Endothelial cell of umbilical vein (primary cell): ENCODE results near the gene MYO7B. TPM values are rescaled to one million over a fixed set of nuclear protein-coding genes. Genes with fewer than 3 reads are reported as not detected.

Source experiments
- BruUV-seq: library from RNA; stranded (reverse); fragments of 400-500 nt; replicated peaks from 2 replicates; lab custom pipeline; 2021; lab: Mats Ljungman, UMichigan
- CTCF ChIA-PET: fragments of 300-600, 350-600 bp; sonication (Branson Sonifier 250); formaldehyde crosslinking; loops from one replicate; lab custom pipeline; 2021; ENCODE audit warnings: antibody characterized with exemption, inconsistent platforms; lab: Charles Lee
- POLR2A ChIA-PET: fragments of 300-600, 350-600 bp; sonication (Branson Sonifier 250); formaldehyde crosslinking; loops from one replicate; lab custom pipeline; 2021; ENCODE audit warnings: antibody characterized with exemption, inconsistent platforms; lab: Charles Lee
- DNase-seq: peaks from one replicate; pipeline ENCODE4 v3.0.0-alpha.2; 2011; ENCODE audit warnings: low read depth, low spot score
- FAIRE-seq: peaks from 2 replicates; lab custom pipeline; 2011; peaks lifted over from hg19 to GRCh38; lab: Jason Lieb, UNC
- H2AFZ ChIP-seq: 2 replicates; pipeline ENCODE4 v1.6.0; 2012; ENCODE audit warnings: low read depth, low read length, control low read depth, inconsistent platforms
- H3K27ac ChIP-seq: 2 replicates; pipeline ENCODE4 v1.5.1; 2011; ENCODE audit warnings: low read depth, mild to moderate bottlenecking, control low read depth, low read length, moderate library complexity; ENCODE audit not compliant: insufficient read depth
- H3K27me3 ChIP-seq, 2 experiments: 2 replicates each; pipeline versions ENCODE4 v1.6.0 to v1.6.1; 2011; ENCODE audit warnings: low read length in 2 of 2, mixed read lengths in 1 of 2; ENCODE audit not compliant: control insufficient read depth in 2 of 2, insufficient read depth in 2 of 2
- H3K36me3 ChIP-seq, 2 experiments: 2 replicates in 1 of 2; 3 replicates in 1 of 2; pipeline ENCODE4 v1.5.1; 2011; ENCODE audit warnings: low read length in 2 of 2, mild to moderate bottlenecking in 1 of 2, moderate library complexity in 1 of 2; ENCODE audit not compliant: control insufficient read depth in 2 of 2, insufficient read depth in 2 of 2; ENCODE audit errors: extremely low read depth in 1 of 2
- H3K4me1 ChIP-seq: 3 replicates; pipeline ENCODE4 v1.5.1; 2011; ENCODE audit warnings: mild to moderate bottlenecking, low read length; ENCODE audit not compliant: control insufficient read depth, insufficient read depth; ENCODE audit errors: extremely low read depth
- H3K4me2 ChIP-seq: 2 replicates; pipeline ENCODE4 v1.6.1; 2011; ENCODE audit warnings: low read length, control low read depth, mixed read lengths; ENCODE audit not compliant: insufficient read depth
- H3K4me3 ChIP-seq, 3 experiments: fragments of 200-600 bp in 1 of 3; sonication (generic), shearing (Covaris generic) in 1 of 3; replicated peaks in 1 of 3; 2 replicates each; pipeline ENCODE4 v1.5.1; 2011 to 2016; ENCODE audit warnings: control low read depth in 3 of 3, low read length in 3 of 3, mild to moderate bottlenecking in 2 of 3, inconsistent platforms in 1 of 3, low read depth in 1 of 3, moderate library complexity in 1 of 3; ENCODE audit not compliant: insufficient read depth in 1 of 3
- H3K79me2 ChIP-seq: 2 replicates; pipeline ENCODE4 v1.6.0; 2012; ENCODE audit warnings: low read length, inconsistent platforms; ENCODE audit not compliant: control insufficient read depth, insufficient read depth
- H3K9ac ChIP-seq: replicated peaks from 2 replicates; pipeline ENCODE3; 2011; ENCODE audit warnings: low read length, control low read depth; ENCODE audit not compliant: insufficient read depth; ENCODE audit errors: extremely low read depth
- H3K9me1 ChIP-seq: replicated peaks from 3 replicates; pipeline ENCODE4 v1.6.0; 2011; ENCODE audit warnings: mild to moderate bottlenecking, low read length; ENCODE audit not compliant: control insufficient read depth, insufficient read depth; ENCODE audit errors: extremely low read depth
- H3K9me3 ChIP-seq: replicated peaks from 2 replicates; pipeline ENCODE4 v1.5.1; 2012; ENCODE audit warnings: low read length, inconsistent platforms; ENCODE audit not compliant: control insufficient read depth, insufficient read depth
- H4K20me1 ChIP-seq: replicated peaks from 2 replicates; pipeline ENCODE3; 2011; ENCODE audit warnings: mild to moderate bottlenecking, low read length; ENCODE audit not compliant: control insufficient read depth, insufficient read depth; ENCODE audit errors: extremely low read depth
- EZH2 ChIP-seq: IDR thresholded peaks from 2 replicates; pipeline ENCODE4 v1.6.1; 2012; ENCODE audit warnings: borderline replicate concordance, low read depth, mild to moderate bottlenecking, moderate library complexity, low read length, inconsistent platforms; ENCODE audit not compliant: severe bottlenecking
- FOS ChIP-seq: IDR thresholded peaks from 2 replicates; pipeline ENCODE4 v1.6.1; 2011; ENCODE audit warnings: mild to moderate bottlenecking, low read length, moderate library complexity, borderline replicate concordance; ENCODE audit not compliant: insufficient read depth
- GATA2 ChIP-seq: IDR thresholded peaks from 2 replicates; pipeline ENCODE4 v1.7.0; 2011; ENCODE audit warnings: low read depth, mild to moderate bottlenecking, moderate library complexity, mixed read lengths, low read length; ENCODE audit not compliant: insufficient read length, insufficient read depth
- JUN ChIP-seq: IDR thresholded peaks from 2 replicates; pipeline ENCODE4 v1.6.1; 2011; ENCODE audit warnings: borderline replicate concordance, low read depth; ENCODE audit not compliant: insufficient read length, insufficient read depth
- MYC ChIP-seq: IDR thresholded peaks from one replicate; pipeline ENCODE4 v1.6.1; 2011; ENCODE audit warnings: mild to moderate bottlenecking, low read depth, low read length
- POLR2A ChIP-seq: IDR thresholded peaks from 2 replicates; pipeline ENCODE4 v1.6.1; 2012; ENCODE audit warnings: low read depth, mild to moderate bottlenecking, control low read depth, low read length
- POLR2AphosphoS5 ChIP-seq: IDR thresholded peaks from 2 replicates; pipeline ENCODE4 v1.6.1; 2012; ENCODE audit warnings: low read depth, mild to moderate bottlenecking, control low read depth, low read length, moderate library complexity; ENCODE audit not compliant: insufficient read depth
- dilution Hi-C: fragments of 300-500 bp; cut with MboI; formaldehyde crosslinking; loops from one replicate; pipeline ENCODE4 v1.15.0; 2019; ENCODE audit warnings: low sequenced_read_pairs; ENCODE audit not compliant: extremely low pct_ligation_motif_present
- intact Hi-C: fragments of 100-400 bp; cut with micrococcal nuclease; formaldehyde crosslinking; loops from one replicate; pipeline ENCODE4 v1.10.0; 2022
- polyA plus RNA-seq, 4 experiments: library from polyadenylated mRNA; depleted of rRNA in 3 of 4; stranded (reverse) in 3 of 4; unstranded in 1 of 4; fragments of >200 nt; gene quantifications; 2 replicates each; pipeline versions ENCODE4 v1.2.1 to v1.2.3, GENCODE V29; 2011 to 2012; ENCODE audit warnings: missing spikeins in 1 of 4
- total RNA-seq: library from RNA; stranded (reverse); gene quantifications from 2 replicates; pipeline ENCODE4 v1.2.3, GENCODE V29; 2021
- TF ChIP-seq, protein P1 (sequence below), 2 donors: IDR thresholded peaks; 1 replicate in 1 of 2; 2 replicates in 1 of 2; pipeline ENCODE4 v1.5.1; 2011; ENCODE audit warnings: low read length in 2 of 2, mild to moderate bottlenecking in 2 of 2, moderate library complexity in 2 of 2, control low read depth in 1 of 2, inconsistent platforms in 1 of 2, low read depth in 1 of 2; ENCODE audit not compliant: insufficient read depth in 1 of 2; ENCODE audit errors: extremely low read depth in 1 of 2
- TF ChIP-seq, protein P2 (sequence below): IDR thresholded peaks from 2 replicates; pipeline ENCODE4 v1.6.1; 2011; ENCODE audit not compliant: insufficient read depth, insufficient read length

Gene MYO7B
- total and polyA plus RNA-seq, 2 donors (not counting 3 experiments of a cell fraction or from before 2014, with no cell fraction given) = 0.17 TPM; not detected in 1

DNA sequence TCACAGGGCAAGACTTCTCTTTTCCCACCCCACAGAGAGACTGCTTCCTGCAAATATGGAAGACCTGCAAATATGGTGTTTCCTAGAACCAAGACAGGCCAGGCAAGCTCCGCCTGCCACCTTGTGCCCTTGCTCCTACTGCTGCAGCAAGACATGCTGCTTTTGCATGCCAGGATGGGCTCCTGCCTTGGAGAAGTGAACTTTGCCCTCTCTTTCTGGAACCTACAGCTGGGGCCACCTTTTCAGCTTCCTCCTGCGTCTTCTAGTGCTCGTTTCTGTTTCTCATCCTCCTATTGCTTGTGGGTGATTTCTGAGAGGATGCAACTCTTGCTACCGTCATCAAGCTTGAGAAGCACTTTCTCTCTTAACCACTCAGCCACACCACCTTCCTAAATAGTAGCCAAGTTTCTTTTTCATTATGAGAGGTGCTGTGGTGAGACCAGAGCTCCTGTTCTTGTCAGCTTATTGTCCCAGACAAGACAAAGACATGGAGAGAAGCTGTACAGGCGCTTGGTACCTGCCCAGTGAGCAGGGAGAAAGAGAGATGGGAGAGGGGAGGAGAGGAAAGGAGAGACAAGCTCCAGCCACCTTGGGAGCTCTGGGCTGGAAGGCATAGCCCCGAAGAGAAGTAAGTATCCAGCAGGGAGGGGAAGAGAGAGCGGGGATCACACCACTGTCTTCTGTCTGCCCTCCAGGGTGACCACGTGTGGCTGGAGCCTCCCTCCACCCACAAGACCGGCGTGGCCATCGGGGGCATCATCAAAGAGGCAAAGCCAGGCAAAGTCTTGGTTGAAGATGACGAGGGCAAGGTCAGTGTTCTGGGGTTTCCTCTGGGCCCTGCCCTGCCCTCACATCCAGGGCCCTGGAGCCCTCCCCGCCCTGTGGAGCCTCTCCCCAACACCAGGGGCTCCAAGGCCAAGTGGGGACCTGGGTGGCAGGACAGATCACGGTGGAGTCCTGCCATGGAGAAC is 28.3 kb downstream of the MYO7B start:
- H3K4me2 ChIP-seq = no peak overlapping the region
- H3K9ac ChIP-seq = no peak overlapping the region
- BruUV-seq = no TSS peak
- no peaks in the 10 kb centered on the region for H3K79me2 ChIP-seq
- FAIRE-seq (no peak), DNase-seq (no peak)
- no peak overlapping the region for H3K27ac ChIP-seq
- H3K4me1 ChIP-seq = no peaks in the 10 kb centered on the region
- H4K20me1 ChIP-seq = no peaks in the 10 kb centered on the region
- TF ChIP-seq FOS = no peak
- TF ChIP-seq POLR2AphosphoS5 = no peak
- TF ChIP-seq EZH2 = no peak
- TF ChIP-seq, protein P1, sequence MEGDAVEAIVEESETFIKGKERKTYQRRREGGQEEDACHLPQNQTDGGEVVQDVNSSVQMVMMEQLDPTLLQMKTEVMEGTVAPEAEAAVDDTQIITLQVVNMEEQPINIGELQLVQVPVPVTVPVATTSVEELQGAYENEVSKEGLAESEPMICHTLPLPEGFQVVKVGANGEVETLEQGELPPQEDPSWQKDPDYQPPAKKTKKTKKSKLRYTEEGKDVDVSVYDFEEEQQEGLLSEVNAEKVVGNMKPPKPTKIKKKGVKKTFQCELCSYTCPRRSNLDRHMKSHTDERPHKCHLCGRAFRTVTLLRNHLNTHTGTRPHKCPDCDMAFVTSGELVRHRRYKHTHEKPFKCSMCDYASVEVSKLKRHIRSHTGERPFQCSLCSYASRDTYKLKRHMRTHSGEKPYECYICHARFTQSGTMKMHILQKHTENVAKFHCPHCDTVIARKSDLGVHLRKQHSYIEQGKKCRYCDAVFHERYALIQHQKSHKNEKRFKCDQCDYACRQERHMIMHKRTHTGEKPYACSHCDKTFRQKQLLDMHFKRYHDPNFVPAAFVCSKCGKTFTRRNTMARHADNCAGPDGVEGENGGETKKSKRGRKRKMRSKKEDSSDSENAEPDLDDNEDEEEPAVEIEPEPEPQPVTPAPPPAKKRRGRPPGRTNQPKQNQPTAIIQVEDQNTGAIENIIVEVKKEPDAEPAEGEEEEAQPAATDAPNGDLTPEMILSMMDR (IDR thresholded peaks at IDR 0.05; ENCODE audit: extremely low read depth in 1 of 2, insufficient read depth in 1 of 2, low read depth in 1 of 2, low read length in 2 of 2) = no peak
- TF ChIP-seq POLR2A = no peak
- no peak for TF ChIP-seq MYC
- TF ChIP-seq JUN = no peak
- no peak for TF ChIP-seq GATA2
- TF ChIP-seq, protein P2, sequence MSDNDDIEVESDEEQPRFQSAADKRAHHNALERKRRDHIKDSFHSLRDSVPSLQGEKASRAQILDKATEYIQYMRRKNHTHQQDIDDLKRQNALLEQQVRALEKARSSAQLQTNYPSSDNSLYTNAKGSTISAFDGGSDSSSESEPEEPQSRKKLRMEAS = no peak
- H3K9me1 ChIP-seq = no peaks in the 10 kb centered on the region
- H3K4me3 ChIP-seq = no peak overlapping the region
- ChIA-PET CTCF (interaction anchor here (6.6 kb wide), 1 partner anchor 27 kb away, joined by 32 read pairs; no protein-coding TSS in a partner anchor), POLR2A (no interaction called here)
- no peaks in the 10 kb centered on the region for H3K36me3 ChIP-seq
- no peak overlapping the region for H2AFZ ChIP-seq
- peaks cover 5 to 8% of the 10 kb centered on the region in 2 experiments for H3K27me3 ChIP-seq
- intact Hi-C loops = loop anchor here (5.0 kb wide), 1 partner anchor 849 kb away; no protein-coding TSS in a partner anchor
- no peaks in the 10 kb centered on the region for H3K9me3 ChIP-seq
- dilution Hi-C loops = no loop called here
